K562 (cell line): Measurements from ENCODE around the gene ZNF280C. TPM values are rescaled to one million over a fixed set of nuclear protein-coding genes. Genes with fewer than 3 reads are reported as not detected.

ENCODE experiments used
- BCOR ChIP-seq: fragments of 450-650 bp; IDR thresholded peaks from 2 replicates; pipeline ENCODE4 v1.6.1; 2016
- CBFA2T2 ChIP-seq: fragments of 450-650 bp; conservative IDR thresholded peaks from 2 replicates; pipeline ENCODE4 v1.6.1; 2017; ENCODE audit warnings: mild to moderate bottlenecking
- ELF4 ChIP-seq: fragments of 450-650 bp; formaldehyde crosslinking; IDR thresholded peaks from 2 replicates; pipeline ENCODE4 v1.4.0; 2022; ENCODE audit warnings: missing genetic modification characterization
- ERF ChIP-seq: fragments of 450-650 bp; formaldehyde crosslinking; IDR thresholded peaks from 2 replicates; pipeline ENCODE4 v1.4.0; 2020; ENCODE audit warnings: mild to moderate bottlenecking, mixed read lengths
- EWSR1 ChIP-seq: fragments of 450-650 bp; IDR thresholded peaks from 2 replicates; pipeline ENCODE4 v1.6.1; 2018; ENCODE audit warnings: borderline replicate concordance, mild to moderate bottlenecking, low read depth, moderate library complexity; ENCODE audit not compliant: partially characterized antibody
- HDAC6 ChIP-seq: IDR thresholded peaks from 2 replicates; pipeline ENCODE4 v1.6.1; 2012; ENCODE audit warnings: low read depth, mild to moderate bottlenecking, control low read depth, inconsistent platforms, low read length, moderate library complexity
- HSF4 ChIP-seq: fragments of 250-450 bp; sonication (Bioruptor Pico); IDR thresholded peaks from 2 replicates; pipeline ENCODE4 v2.1.2; 2022; ENCODE audit warnings: mild to moderate bottlenecking, moderate library complexity, borderline replicate concordance
- NR2C2 ChIP-seq, 2 experiments: fragments of 200-800 bp in 1 of 2; sonication (Bioruptor generic) in 1 of 2; sonication (generic) in 1 of 2; formaldehyde crosslinking in 1 of 2; IDR thresholded peaks; 2 replicates each; pipeline versions ENCODE4 v1.6.1 to v1.8.0; 2016 to 2022; ENCODE audit warnings: mild to moderate bottlenecking in 1 of 2, missing compliant biosample characterization in 1 of 2, missing genetic modification characterization in 1 of 2, missing genetic modification reagents in 1 of 2
- PCBP1 ChIP-seq: fragments of 200-400 bp; formaldehyde crosslinking; IDR thresholded peaks from 2 replicates; pipeline ENCODE4 v1.6.1; 2018; ENCODE audit warnings: mild to moderate bottlenecking, low read depth, low read length; ENCODE audit not compliant: poor library complexity, severe bottlenecking
- PHF8 ChIP-seq: fragments of 200-600 bp; sonication (generic); IDR thresholded peaks from 2 replicates; pipeline ENCODE4 v1.6.1; 2012; ENCODE audit warnings: mixed run types, mild to moderate bottlenecking, inconsistent platforms, low read length, moderate library complexity, borderline replicate concordance
- PHTF2 ChIP-seq: fragments of 250-450 bp; sonication (Bioruptor Pico); IDR thresholded peaks from 2 replicates; pipeline ENCODE4 v1.5.0; 2021; ENCODE audit warnings: mild to moderate bottlenecking
- SAFB2 ChIP-seq: fragments of 200-400 bp; formaldehyde crosslinking; IDR thresholded peaks from 2 replicates; pipeline ENCODE4 v1.6.1; 2018; ENCODE audit warnings: borderline replicate concordance, low read length, low read depth, moderate library complexity; ENCODE audit not compliant: severe bottlenecking
- SLC30A9 ChIP-seq: fragments of 250-450 bp; sonication (Bioruptor Pico); IDR thresholded peaks from 2 replicates; pipeline ENCODE4 v1.8.0; 2022; ENCODE audit warnings: mild to moderate bottlenecking, moderate library complexity
- SRSF7 ChIP-seq: fragments of 200-400 bp; formaldehyde crosslinking; optimal IDR thresholded peaks from 2 replicates; pipeline ENCODE3; 2017; ENCODE audit warnings: mild to moderate bottlenecking, low read depth, low read length
- TAF15 ChIP-seq: fragments of 200-400 bp; formaldehyde crosslinking; IDR thresholded peaks from 2 replicates; pipeline ENCODE4 v1.6.1; 2017; ENCODE audit warnings: mild to moderate bottlenecking, low read depth, low read length, moderate library complexity
- XRCC5 ChIP-seq: fragments of 200-400 bp; formaldehyde crosslinking; IDR thresholded peaks from 2 replicates; pipeline ENCODE4 v1.6.1; 2017; ENCODE audit warnings: low read depth, mild to moderate bottlenecking, low read length
- ZNF12 ChIP-seq: sonication (generic); formaldehyde crosslinking; IDR thresholded peaks from 2 replicates; pipeline ENCODE4 v1.4.0; 2020; ENCODE audit warnings: mild to moderate bottlenecking, missing genetic modification reagents
- ZNF696 ChIP-seq: fragments of 250-450 bp; sonication (Bioruptor Pico); conservative IDR thresholded peaks from 2 replicates; pipeline ENCODE4 v1.4.0; 2020; ENCODE audit warnings: mild to moderate bottlenecking, moderate library complexity
- polyA plus RNA-seq, 8 experiments: library from polyadenylated mRNA; depleted of rRNA in 4 of 8; stranded (reverse) in 5 of 8; unstranded in 3 of 8; fragments of >200 nt; fragmentation: Nextera tagmentation in 2 of 8; fragmentation: Illumina TruSeq in 1 of 8; extraction: Ambion mirVana in 2 of 8; extraction: Trizol in 1 of 8; gene quantifications; 2 replicates each; pipeline versions ENCODE4 v1.2.1 to v1.2.3, GENCODE V29; 2011 to 2014; ENCODE audit warnings: inconsistent platforms in 1 of 8, missing spikeins in 1 of 8
- total RNA-seq, 7 experiments: library from RNA; depleted of rRNA in 6 of 7; stranded (reverse); fragments of >200 nt in 6 of 7; fragmentation: Illumina TruSeq in 2 of 7; extraction: Trizol in 2 of 7; gene quantifications; 2 replicates each; pipeline versions ENCODE4 v1.2.1 to v1.2.3, GENCODE V29; 2011 to 2021; ENCODE audit warnings: low replicate concordance in 1 of 7
- TF ChIP-seq, protein P1 (sequence below): conservative IDR thresholded peaks from 2 replicates; pipeline ENCODE4 v1.6.1; 2011; ENCODE audit warnings: low read depth, mild to moderate bottlenecking, low read length; ENCODE audit not compliant: control insufficient read depth
- TF ChIP-seq, protein P2 (sequence below): fragments of 450-650 bp; IDR thresholded peaks from 2 replicates; pipeline ENCODE4 v1.6.1; 2018; ENCODE audit not compliant: partially characterized antibody
- TF ChIP-seq, protein P3 (sequence below): fragments of 450-650 bp; formaldehyde crosslinking; IDR thresholded peaks from 2 replicates; pipeline ENCODE4 v1.4.0; 2020; ENCODE audit warnings: mild to moderate bottlenecking, moderate library complexity

The ZNF280C gene
- total and polyA plus RNA-seq, 9 of the 15 experiments (the other 6 are each of a cell fraction or from before 2014, with no cell fraction given), result 1.6 to 8.3 (median 4.4) TPM

DNA sequence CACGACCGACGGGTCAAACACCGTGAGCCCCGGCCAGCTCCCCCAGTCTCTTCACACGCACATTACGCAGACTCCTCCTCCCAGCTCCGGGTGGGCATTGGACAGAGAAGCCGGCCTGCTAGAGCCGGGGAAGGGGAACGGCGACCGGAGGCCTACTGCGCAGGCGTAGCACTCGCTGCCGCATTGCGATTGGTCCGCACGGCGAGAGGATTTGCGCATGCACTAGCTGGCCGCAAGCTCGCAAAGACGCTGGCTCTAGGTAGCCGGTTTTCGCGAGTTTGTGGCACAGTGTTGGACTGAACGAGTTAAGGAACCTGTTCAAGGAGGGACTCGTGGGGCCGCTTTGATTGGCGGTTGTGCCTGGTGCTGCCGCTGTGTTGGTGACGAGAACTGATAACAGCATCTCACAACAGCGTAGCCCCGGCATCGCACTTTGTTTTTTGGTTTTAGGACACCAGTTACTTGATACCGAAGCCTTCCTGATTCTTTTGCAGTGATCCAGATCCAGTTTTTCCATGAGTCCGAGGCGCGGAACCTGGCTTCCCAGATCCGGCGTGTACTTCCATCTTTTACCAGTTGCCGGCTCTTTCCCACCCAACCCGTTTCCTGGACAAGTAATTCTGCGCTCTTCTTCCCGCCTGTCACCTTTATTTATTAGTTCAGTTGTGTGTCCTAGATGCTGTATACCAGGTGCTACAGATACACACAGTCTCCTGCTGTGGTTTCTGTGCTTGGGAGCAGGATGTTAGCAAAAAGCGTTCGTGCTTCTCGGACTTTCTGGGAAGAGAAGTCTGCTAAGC, 102.8 kb downstream of the ZNF280C start, which contains the start of gene AIFM1 (continued):
- TF ChIP-seq BCOR (peak; percentile 81; the same call in 1 of the 2 replicates), SAFB2 (no peak), HDAC6 (no peak), ERF (no peak), EWSR1 (no peak), SLC30A9 (CRISPR knock-in tag) (no peak), NR2C2 (CRISPR knock-in tag; IDR thresholded peaks at IDR 0.05) (no peak), NR2C2 (tag; IDR thresholded peaks at IDR 0.05) (no peak), TAF15 (no peak), SRSF7 (no peak), PHTF2 (CRISPR knock-in tag) (no peak), XRCC5 (peak; percentile 93), HSF4 (CRISPR knock-in tag) (no peak), PCBP1 (no peak), PHF8 (peak; percentile 84), ZNF12 (peak; percentile 34; the same call in 1 of the 2 replicates), ZNF696 (CRISPR knock-in tag) (no peak), ELF4 (no peak), CBFA2T2 (no peak)
- TF ChIP-seq, protein P1, sequence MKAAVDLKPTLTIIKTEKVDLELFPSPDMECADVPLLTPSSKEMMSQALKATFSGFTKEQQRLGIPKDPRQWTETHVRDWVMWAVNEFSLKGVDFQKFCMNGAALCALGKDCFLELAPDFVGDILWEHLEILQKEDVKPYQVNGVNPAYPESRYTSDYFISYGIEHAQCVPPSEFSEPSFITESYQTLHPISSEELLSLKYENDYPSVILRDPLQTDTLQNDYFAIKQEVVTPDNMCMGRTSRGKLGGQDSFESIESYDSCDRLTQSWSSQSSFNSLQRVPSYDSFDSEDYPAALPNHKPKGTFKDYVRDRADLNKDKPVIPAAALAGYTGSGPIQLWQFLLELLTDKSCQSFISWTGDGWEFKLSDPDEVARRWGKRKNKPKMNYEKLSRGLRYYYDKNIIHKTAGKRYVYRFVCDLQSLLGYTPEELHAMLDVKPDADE, result no peak; the same call in 1 of the 2 replicates
- TF ChIP-seq, protein P2, sequence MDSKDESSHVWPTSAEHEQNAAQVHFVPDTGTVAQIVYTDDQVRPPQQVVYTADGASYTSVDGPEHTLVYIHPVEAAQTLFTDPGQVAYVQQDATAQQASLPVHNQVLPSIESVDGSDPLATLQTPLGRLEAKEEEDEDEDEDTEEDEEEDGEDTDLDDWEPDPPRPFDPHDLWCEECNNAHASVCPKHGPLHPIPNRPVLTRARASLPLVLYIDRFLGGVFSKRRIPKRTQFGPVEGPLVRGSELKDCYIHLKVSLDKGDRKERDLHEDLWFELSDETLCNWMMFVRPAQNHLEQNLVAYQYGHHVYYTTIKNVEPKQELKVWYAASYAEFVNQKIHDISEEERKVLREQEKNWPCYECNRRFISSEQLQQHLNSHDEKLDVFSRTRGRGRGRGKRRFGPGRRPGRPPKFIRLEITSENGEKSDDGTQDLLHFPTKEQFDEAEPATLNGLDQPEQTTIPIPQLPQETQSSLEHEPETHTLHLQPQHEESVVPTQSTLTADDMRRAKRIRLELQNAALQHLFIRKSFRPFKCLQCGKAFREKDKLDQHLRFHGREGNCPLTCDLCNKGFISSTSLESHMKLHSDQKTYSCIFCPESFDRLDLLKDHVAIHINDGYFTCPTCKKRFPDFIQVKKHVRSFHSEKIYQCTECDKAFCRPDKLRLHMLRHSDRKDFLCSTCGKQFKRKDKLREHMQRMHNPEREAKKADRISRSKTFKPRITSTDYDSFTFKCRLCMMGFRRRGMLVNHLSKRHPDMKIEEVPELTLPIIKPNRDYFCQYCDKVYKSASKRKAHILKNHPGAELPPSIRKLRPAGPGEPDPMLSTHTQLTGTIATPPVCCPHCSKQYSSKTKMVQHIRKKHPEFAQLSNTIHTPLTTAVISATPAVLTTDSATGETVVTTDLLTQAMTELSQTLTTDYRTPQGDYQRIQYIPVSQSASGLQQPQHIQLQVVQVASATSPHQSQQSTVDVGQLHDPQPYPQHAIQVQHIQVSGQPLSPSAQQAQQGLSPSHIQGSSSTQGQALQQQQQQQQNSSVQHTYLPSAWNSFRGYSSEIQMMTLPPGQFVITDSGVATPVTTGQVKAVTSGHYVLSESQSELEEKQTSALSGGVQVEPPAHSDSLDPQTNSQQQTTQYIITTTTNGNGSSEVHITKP, result peak; percentile 10
- TF ChIP-seq, protein P3, sequence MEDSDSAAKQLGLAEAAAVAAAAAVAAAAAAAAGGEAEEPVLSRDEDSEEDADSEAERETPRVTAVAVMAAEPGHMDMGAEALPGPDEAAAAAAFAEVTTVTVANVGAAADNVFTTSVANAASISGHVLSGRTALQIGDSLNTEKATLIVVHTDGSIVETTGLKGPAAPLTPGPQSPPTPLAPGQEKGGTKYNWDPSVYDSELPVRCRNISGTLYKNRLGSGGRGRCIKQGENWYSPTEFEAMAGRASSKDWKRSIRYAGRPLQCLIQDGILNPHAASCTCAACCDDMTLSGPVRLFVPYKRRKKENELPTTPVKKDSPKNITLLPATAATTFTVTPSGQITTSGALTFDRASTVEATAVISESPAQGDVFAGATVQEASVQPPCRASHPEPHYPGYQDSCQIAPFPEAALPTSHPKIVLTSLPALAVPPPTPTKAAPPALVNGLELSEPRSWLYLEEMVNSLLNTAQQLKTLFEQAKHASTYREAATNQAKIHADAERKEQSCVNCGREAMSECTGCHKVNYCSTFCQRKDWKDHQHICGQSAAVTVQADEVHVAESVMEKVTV (CRISPR knock-in tag), result no peak
